Mesothelial cell of epicardium (in vitro differentiated cells): ENCODE data around the gene NRAS. TPM values are rescaled to one million over a fixed set of nuclear protein-coding genes. Genes with fewer than 3 reads are reported as not detected.
A peak's percentile ranks its signal among the peaks of the same experiment; 100 is the strongest.

Experiments used
- DNase-seq, 2 experiments: peaks; one replicate each; pipeline ENCODE4 v3.0.0; 2021; ENCODE audit warnings: low spot score in 2 of 2; ENCODE audit not compliant: unreplicated experiment in 2 of 2
- H3K27ac Mint-ChIP-seq: 2 replicates; pipeline ENCODE4 v1.8.0; 2021; ENCODE audit warnings: mixed read lengths
- H3K27me3 Mint-ChIP-seq: 2 replicates; pipeline ENCODE4 v1.8.0; 2021; ENCODE audit warnings: low read depth, mixed read lengths
- H3K36me3 Mint-ChIP-seq: 2 replicates; pipeline ENCODE4 v1.8.0; 2021; ENCODE audit warnings: mixed read lengths
- H3K4me1 Mint-ChIP-seq: 2 replicates; pipeline ENCODE4 v1.8.0; 2021; ENCODE audit warnings: mixed read lengths
- H3K4me3 Mint-ChIP-seq: 2 replicates; pipeline ENCODE4 v1.8.0; 2021; ENCODE audit warnings: mild to moderate bottlenecking, moderate library complexity, mixed read lengths
- H3K9me3 Mint-ChIP-seq: 2 replicates; pipeline ENCODE4 v1.8.0; 2021; ENCODE audit warnings: mixed read lengths
- CTCF ChIP-seq: fragments of 200-600 bp; sonication (generic); IDR thresholded peaks from one replicate; pipeline ENCODE4 v1.5.0; 2021; ENCODE audit warnings: antibody characterized with exemption; ENCODE audit not compliant: unreplicated experiment
- total RNA-seq: library from RNA; stranded (reverse); gene quantifications from 3 replicates; pipeline ENCODE4 v1.2.1, GENCODE V29; 2021

NRAS gene
- total RNA-seq, 1 donor from 2014 or later: 39.8 TPM

DNA sequence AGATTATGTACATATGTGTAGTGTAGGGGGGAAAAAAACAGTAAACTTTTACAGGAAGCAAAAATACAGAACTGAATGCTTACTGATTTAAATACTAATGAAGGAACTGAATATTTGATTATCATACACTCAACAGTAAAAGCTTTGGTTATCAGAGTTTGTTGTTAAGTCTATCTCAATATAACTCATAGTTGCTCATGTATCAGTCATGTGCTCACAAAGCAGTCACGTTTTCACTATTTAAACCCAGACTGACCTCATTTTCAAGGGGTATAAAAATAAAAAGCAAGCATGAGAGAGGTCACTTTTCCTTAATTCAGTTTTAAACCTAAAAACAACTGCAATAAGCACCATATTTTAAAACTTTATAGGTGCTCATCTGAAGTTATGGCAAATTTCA lies 6.9 kb upstream of the NRAS start:
- Mint-ChIP-seq H3K27ac (no peak overlapping the region), H3K9me3 (no peaks in the 10 kb centered on the region), H3K4me1 (no peaks in the 10 kb centered on the region), H3K4me3 (no peak overlapping the region), H3K36me3 (peaks cover 62% of the 10 kb centered on the region), H3K27me3 (no peaks in the 10 kb centered on the region)
- no peak for DNase-seq
- no peak for TF ChIP-seq CTCF

GRCh38 chr1:114720492-114720891 lies 3.9 kb upstream of the NRAS start:
- Mint-ChIP-seq H3K36me3 (peaks cover 44% of the 10 kb centered on the region), H3K27me3 (no peaks in the 10 kb centered on the region), H3K9me3 (no peaks in the 10 kb centered on the region), H3K4me1 (peaks cover 13% of the 10 kb centered on the region), H3K27ac (no peak overlapping the region), H3K4me3 (no peak overlapping the region)
- DNase-seq: no peak
- TF ChIP-seq CTCF: no peak

- peaks cover 14% of the 10 kb centered on the region for H3K4me1 Mint-ChIP-seq
- no peak for TF ChIP-seq CTCF
- H3K27ac Mint-ChIP-seq: peak overlapping the region; percentile 3
- DNase-seq: no peak
- H3K36me3 Mint-ChIP-seq: peaks cover 34% of the 10 kb centered on the region
- no peaks in the 10 kb centered on the region for H3K27me3 Mint-ChIP-seq
- no peak overlapping the region for H3K4me3 Mint-ChIP-seq
- H3K9me3 Mint-ChIP-seq: no peaks in the 10 kb centered on the region
Measured at GRCh38 chr1:114719424-114719787, 2.8 kb upstream of the NRAS start.

DNA sequence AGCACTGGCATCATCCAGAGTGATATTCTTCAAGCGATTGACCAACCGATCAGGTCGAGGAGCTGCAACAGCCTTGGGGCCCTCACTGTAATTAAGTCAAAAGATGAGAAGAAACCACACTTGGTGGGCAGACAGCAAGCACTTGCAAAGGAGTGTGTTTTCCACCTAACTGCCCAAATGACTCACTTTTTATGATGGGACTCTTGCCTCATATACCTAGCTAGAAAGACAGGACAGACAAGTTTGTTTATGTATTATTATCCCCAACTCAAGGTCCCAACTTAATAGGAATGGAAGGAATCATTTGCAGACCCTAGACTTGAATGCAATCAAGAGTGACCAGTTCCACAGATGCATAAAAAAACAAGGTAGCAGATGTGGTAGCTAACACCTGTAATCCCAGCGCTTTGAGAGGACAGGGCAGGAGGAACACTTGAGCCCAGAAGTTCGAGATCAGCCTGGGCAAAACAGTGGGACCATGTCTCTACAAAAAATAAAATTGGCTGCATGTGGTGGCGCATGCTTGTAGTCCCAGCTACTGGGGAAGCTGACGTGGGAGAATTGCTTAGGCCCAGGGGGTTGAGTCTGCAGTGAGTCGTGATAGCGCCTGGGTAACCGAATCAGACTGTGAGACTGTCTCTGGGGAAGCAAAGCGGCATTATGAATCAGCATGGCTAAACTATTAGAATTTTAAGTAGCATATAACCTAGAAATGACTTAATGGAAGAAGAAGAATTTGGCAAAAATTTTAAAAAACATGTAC lies 2.3 kb upstream of the NRAS start:
- Mint-ChIP-seq H3K9me3 (no peaks in the 10 kb centered on the region), H3K4me1 (peaks cover 18% of the 10 kb centered on the region), H3K36me3 (peaks cover 31% of the 10 kb centered on the region), H3K4me3 (no peak overlapping the region), H3K27ac (peak overlapping the region; percentile 23), H3K27me3 (no peaks in the 10 kb centered on the region)
- TF ChIP-seq CTCF: no peak
- no peak for DNase-seq

DNA sequence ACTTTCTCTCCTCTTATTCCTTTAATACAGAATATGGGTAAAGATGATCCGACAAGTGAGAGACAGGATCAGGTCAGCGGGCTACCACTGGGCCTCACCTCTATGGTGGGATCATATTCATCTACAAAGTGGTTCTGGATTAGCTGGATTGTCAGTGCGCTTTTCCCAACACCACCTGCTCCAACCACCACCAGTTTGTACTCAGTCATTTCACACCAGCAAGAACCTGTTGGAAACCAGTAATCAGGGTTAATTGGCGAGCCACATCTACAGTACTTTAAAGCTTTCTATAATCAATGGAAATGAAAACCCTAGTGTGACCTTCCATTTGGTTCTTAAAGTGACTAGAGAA lies 643 bp downstream of the NRAS start:
- Mint-ChIP-seq H3K27ac (peak overlapping the region; percentile 99), H3K27me3 (no peaks in the 10 kb centered on the region), H3K36me3 (peaks cover 19% of the 10 kb centered on the region), H3K9me3 (no peaks in the 10 kb centered on the region), H3K4me3 (peak overlapping the region; percentile 96), H3K4me1 (peaks cover 18% of the 10 kb centered on the region)
- no peak for DNase-seq
- TF ChIP-seq CTCF: no peak
